IMR-90 (cell line): ENCODE results near the gene MRPL58.
A peak's percentile ranks its signal among the peaks of the same experiment; 100 is the strongest.

Source experiments
- CEBPB ChIP-seq: IDR thresholded peaks from 2 replicates; pipeline ENCODE4 v1.6.1; 2012; ENCODE audit warnings: low read depth, low read length, improper control_type of control experiment
- FOS ChIP-seq: fragments of 150-350 bp; IDR thresholded peaks from 2 replicates; pipeline ENCODE4 v1.6.1; 2016; ENCODE audit warnings: low read depth, low read length
- POLR2A ChIP-seq: IDR thresholded peaks from 2 replicates; pipeline ENCODE4 v1.6.1; 2012; ENCODE audit warnings: mild to moderate bottlenecking, low read depth, low read length
- TF ChIP-seq, protein P1 (sequence below): conservative IDR thresholded peaks from 2 replicates; pipeline ENCODE4 v1.5.1; 2012; ENCODE audit warnings: mild to moderate bottlenecking, low read depth, low read length, improper control_type of control experiment
- TF ChIP-seq, protein P2 (sequence below): fragments of 150-350 bp; IDR thresholded peaks from 2 replicates; pipeline ENCODE4 v1.6.1; 2016; ENCODE audit warnings: low read depth, mild to moderate bottlenecking, low read length, moderate library complexity, borderline replicate concordance
- TF ChIP-seq, protein P3 (sequence below): fragments of 150-350 bp; IDR thresholded peaks from 2 replicates; pipeline ENCODE4 v1.6.1; 2017; ENCODE audit warnings: mild to moderate bottlenecking, antibody characterized with exemption, low read length, low read depth

DNA sequence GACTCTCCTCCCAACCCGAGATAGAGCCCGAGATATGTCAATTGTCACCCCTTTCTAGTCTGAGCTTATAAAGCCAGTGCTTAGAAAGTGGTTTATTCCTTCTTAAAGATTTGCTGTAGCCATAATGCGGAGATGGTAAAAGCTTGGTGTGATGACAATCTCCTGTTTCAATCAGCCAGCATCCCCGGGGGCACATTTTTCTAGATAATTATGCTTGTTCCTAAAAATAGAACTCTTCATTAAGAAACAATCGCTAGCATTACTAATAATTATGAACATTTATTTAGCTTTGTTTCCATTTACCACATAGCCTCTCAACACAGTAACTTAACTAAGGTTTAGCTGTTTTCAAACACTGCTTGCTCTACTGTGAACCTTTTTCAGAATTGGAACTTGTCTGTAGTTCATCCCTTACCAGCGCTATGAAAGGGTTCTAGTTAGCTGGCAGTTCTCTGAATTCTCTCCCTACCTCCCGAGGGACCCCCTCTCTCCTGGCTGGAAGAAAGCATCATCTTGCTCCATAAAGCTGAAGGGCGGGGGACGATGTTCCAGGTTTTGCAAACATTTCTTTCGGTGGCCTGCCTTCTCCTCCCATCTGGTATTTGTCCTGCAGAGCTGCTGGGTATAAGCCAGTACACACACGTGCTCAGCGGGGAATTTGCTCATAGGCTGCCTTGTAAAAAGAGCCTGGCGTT, 922 bp upstream of the MRPL58 start:
- TF ChIP-seq FOS (no peak), CEBPB (no peak), POLR2A (no peak)
- TF ChIP-seq, protein P1, sequence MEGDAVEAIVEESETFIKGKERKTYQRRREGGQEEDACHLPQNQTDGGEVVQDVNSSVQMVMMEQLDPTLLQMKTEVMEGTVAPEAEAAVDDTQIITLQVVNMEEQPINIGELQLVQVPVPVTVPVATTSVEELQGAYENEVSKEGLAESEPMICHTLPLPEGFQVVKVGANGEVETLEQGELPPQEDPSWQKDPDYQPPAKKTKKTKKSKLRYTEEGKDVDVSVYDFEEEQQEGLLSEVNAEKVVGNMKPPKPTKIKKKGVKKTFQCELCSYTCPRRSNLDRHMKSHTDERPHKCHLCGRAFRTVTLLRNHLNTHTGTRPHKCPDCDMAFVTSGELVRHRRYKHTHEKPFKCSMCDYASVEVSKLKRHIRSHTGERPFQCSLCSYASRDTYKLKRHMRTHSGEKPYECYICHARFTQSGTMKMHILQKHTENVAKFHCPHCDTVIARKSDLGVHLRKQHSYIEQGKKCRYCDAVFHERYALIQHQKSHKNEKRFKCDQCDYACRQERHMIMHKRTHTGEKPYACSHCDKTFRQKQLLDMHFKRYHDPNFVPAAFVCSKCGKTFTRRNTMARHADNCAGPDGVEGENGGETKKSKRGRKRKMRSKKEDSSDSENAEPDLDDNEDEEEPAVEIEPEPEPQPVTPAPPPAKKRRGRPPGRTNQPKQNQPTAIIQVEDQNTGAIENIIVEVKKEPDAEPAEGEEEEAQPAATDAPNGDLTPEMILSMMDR: no peak
- TF ChIP-seq, protein P2, sequence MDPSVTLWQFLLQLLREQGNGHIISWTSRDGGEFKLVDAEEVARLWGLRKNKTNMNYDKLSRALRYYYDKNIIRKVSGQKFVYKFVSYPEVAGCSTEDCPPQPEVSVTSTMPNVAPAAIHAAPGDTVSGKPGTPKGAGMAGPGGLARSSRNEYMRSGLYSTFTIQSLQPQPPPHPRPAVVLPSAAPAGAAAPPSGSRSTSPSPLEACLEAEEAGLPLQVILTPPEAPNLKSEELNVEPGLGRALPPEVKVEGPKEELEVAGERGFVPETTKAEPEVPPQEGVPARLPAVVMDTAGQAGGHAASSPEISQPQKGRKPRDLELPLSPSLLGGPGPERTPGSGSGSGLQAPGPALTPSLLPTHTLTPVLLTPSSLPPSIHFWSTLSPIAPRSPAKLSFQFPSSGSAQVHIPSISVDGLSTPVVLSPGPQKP: no peak
- TF ChIP-seq, protein P3, sequence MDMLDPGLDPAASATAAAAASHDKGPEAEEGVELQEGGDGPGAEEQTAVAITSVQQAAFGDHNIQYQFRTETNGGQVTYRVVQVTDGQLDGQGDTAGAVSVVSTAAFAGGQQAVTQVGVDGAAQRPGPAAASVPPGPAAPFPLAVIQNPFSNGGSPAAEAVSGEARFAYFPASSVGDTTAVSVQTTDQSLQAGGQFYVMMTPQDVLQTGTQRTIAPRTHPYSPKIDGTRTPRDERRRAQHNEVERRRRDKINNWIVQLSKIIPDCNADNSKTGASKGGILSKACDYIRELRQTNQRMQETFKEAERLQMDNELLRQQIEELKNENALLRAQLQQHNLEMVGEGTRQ: peak; percentile 84
